GM13976 (cell line): ENCODE results near the gene PTGS2.

Source experiments
- DNase-seq: peaks from one replicate; pipeline ENCODE4 v3.0.0; 2012; ENCODE audit warnings: low spot score
- CTCF ChIP-seq: IDR thresholded peaks from 2 replicates; pipeline ENCODE4 v1.5.1; 2012; ENCODE audit warnings: borderline replicate concordance, mild to moderate bottlenecking; ENCODE audit not compliant: insufficient read depth; ENCODE audit errors: extremely low read depth, missing control alignments, control extremely low read depth
- in situ Hi-C: fragments of 300-500 bp; cut with MboI; formaldehyde crosslinking; loops from one replicate; pipeline ENCODE4 v1.12.0; 2022; ENCODE audit warnings: low sequenced_read_pairs, mixed read lengths, inconsistent platforms; ENCODE audit not compliant: unreplicated experiment

The PTGS2 gene

DNA sequence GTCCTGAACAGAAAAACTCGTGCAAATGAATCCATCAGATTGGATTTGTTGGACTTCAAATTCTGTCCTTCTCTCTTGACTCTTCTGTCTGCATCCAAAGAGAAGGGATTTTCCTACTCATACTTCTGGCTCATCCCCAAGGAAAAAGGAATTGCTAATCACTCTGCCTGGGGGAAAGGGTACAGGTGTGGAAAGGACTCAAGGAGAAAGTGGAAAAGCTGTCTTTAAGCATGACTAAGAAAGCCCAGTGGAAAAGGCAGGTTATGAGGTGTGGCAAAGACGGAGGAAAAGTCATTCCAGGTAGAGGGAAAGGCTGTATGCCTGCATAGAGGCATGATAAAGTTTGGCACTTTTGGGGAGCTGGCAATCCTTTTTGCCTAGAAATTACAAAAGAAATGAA lies 43.4 kb downstream of the PTGS2 start:
- TF ChIP-seq CTCF, result no peak

GRCh38 chr1:186634511-186634910 lies 45.7 kb downstream of the PTGS2 start:
- no peak for DNase-seq
- TF ChIP-seq CTCF, result no peak
- in situ Hi-C loops, result no loop called here

More for the DNA sequence above, 43.4 kb downstream of the PTGS2 start:
- in situ Hi-C loops, result no loop called here
- DNase-seq, result no peak

DNA sequence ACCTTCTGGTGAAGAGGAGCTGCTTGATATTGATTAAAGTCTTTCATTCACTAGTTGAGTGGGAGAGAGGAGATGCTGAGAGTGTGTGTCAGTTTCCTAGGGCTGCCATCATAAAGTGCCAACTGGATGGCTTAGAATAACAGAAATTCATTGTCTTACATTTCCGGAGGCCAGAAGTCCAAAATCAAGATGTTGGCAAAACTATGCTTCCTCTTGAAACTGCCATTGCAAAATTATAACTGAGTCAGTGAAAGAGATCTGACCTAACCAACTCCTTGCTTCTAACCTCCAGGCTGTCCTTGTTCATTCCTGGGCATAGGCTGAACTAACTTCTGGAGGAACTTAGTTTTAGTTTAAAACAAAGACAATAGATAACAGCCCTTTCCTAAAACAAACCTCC lies 47.1 kb downstream of the PTGS2 start:
- TF ChIP-seq CTCF, result no peak
- DNase-seq, result no peak
- in situ Hi-C loops, result no loop called here

DNA sequence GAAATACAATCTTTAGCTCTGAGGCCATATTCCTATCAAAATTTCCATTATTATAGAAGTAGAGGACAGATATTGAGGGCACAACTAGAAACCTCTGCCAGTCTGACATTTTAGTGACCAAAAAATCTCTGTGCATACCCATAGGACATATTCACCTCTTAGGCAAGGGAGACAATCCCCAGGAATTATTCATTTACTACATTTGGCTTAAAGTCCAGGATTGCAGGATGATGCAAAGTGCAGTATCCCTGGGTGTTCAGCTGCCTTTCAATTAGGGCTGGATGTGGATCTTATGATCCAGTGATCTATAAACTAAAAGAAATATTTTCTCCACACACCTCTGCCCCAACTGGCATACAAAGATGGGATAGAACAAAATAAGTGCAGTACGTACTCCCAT lies 50.9 kb downstream of the PTGS2 start:
- DNase-seq, result no peak
- in situ Hi-C loops, result no loop called here
- TF ChIP-seq CTCF, result no peak

- in situ Hi-C loops, result no loop called here
- TF ChIP-seq CTCF, result no peak
- DNase-seq, result no peak
These were observed 51.3 kb downstream of the PTGS2 start for GRCh38 chr1:186628910-186629309.

GRCh38 chr1:186627019-186627418 lies 53.2 kb downstream of the PTGS2 start:
- no peak for DNase-seq
- no peak for TF ChIP-seq CTCF
- in situ Hi-C loops, result no loop called here
